A172 (cell line): Measurements from ENCODE around the gene MYL9. TPM values are rescaled to one million over a fixed set of nuclear protein-coding genes. Genes with fewer than 3 reads are reported as not detected.

Source experiments
- DNase-seq: peaks from one replicate; pipeline ENCODE4 v3.0.0-alpha.2; 2015; ENCODE audit warnings: low spot score
- total RNA-seq: library from RNA; depleted of rRNA; stranded (reverse); fragments of >200 nt; shearing (Covaris generic); gene quantifications from 2 replicates; pipeline ENCODE4 v1.2.3, GENCODE V29; 2014; rRNA removed

MYL9 gene
- total RNA-seq, 1 experiment from 2014 or later = 9.4 TPM

DNA sequence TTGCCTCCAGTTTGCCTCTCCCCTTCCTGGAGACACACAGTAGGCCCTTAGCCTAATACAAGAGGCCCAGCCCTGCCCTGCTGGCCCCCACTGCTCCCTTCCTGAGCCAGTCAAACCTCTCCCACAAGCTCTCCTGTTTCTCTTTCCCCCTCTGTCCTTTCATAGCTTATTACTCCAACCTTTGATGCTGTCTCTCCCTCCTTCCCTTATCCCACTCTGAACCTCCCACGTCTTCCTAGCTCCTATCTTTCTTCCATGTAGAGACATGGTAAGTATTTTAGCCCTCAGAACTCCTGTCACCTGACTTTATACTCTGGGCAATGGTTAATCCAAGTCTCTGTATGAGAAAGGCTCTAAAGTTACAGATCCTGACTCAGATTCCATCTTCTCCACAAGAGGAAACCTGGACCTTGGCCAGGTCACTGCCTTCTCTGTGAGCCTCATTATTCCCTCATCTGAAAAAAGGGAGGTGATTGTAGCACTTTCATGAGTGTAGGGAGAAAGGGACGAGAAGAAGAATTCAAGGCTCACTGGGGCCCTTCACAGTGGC is 38.8 kb downstream of the MYL9 start:
- DNase-seq = no peak

DNA sequence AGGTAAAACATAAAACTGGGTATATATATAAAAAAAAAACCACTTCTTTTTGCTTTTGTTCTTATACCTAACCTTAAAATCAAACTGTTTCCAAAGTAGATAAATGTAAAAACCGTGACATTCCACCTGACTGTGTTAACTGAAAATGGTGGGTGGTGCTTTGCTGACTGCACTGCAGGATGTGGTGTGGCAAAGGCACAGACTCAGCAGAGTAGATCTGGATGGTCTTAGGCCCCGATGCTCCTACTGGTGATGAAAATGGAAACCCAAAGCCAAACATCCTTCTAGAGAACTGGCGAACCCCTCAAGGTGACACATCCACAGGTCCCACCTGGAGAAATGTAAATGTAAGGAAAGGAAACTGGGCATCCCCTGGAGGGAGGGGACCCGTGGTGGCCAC is 41.0 kb downstream of the MYL9 start:
- no peak for DNase-seq

DNA sequence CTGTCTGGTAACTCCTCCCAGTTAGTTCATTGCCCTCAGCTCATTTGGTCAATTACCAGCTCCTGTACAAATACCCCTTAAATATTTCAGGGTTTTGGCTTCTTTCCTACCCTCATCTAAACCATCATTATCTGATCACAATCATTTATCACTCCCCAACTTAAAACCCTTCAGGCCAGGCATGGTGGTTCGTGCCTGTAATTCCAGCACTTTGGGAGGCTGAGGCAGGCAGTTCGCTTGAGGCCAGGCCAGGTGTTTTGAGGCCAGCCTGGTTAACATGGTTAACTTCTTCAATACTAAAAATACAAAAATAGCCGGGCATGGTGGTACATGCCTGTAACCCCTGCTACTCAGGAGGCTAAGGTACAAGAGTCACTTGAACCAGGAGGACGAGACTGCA is 41.5 kb downstream of the MYL9 start:
- no peak for DNase-seq

DNA sequence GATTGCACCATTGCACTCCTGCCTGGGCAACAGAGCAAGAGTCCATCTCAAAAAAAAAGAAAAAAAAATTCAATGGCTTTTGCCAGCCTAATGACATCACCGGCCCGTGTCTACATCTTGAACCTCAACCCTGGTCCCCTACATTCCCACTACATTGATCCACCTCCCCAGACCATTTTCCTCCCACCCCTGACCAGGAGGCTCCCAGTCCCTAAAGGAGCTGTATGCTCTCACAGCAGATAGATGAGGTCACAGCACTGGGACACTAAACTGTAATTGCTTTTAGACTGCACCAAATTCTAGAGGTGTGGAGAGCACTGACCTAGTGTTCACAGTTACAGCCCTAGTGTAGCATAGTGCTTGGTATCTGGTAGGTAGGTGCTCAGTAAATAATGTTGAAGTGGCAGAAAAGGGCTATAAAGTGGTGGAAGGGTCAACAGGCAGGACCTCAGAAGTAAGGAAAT is 42.7 kb downstream of the MYL9 start:
- no peak for DNase-seq

DNA sequence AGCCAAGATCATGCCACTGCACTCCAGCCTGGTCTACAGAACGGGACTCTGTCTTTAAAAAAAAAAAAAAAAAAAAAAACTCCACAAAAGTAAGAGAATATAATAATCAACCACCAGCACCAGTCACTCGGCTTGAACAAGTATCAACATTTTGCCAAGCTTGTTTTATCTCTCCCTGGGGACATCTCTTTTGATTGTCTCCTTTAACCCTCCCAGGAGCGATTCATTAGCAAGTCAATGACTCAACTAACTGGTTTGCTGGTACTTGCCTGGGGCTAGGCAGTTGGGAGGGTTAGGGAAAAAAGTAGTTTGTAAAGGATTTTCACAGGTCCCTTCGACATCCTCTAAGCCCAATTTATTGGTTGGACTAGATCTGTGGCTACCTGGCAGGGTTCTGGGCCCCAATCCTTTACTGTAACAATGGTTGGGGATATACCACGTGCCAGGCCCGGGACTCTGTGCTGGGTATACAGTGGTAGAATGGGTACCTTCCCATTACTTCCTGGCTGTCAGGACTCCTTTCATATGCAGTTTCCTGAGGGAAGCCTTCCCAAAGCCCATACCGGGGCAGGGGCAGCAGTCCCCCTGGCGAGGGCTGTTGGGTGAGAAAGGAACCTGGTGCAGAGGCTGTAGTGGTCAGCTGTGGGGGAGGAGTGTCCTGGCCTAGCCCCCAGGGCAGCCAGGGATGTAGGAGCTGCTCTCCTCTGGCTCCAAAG is 44.2 kb downstream of the MYL9 start:
- DNase-seq = peak; percentile 82

DNA sequence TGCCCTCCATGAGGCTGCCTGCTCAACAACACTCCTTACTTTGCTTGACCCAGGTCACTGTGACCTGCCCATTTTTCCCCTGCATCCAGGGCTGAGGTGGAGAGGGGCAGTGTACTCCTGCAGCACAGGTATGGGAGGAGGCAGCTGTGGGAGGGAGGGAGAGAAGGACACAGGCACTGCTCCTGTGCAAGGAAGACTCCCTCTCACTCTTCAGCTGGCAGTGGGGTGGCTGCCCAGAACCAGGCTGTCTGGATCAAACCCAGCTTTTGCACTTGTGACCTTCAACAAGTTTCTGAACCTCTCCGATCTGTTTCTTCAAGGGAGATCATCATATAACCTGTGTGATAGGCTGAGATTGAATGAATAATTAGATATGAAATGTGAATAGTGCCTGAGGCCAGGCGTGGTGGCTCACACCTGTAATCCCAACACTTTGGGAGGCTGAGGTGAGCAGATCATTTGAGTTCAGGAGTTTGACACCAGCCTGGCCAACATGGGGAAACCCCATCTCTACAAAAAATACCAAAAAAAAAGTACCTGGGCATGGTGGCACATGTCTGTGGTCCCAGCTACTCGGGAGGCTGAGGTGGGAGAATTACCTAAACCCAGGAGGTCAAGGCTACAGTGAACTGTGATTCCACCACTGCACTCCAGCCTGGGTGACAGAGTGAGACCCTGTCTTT is 46.2 kb downstream of the MYL9 start:
- DNase-seq = no peak

DNA sequence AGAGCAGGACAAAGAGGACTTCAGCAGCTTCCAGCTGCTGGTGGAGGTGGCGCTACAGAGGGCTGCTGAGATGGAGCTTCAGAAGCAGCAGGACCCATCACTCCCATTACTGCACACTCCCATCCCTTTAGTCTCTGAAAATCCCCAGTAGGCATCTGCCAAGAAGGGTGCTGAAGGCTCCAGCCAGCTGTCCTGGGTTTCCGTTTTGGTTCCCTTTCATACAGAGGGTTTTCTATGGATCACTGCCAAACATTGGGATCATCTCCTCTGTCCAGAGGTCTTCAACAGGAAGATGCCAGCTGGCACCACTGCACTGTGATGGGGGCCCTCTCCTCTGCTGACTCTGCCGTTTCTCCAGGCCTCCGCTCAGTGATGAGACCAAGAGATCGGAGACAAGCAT is 50.0 kb downstream of the MYL9 start:
- DNase-seq = no peak

DNA sequence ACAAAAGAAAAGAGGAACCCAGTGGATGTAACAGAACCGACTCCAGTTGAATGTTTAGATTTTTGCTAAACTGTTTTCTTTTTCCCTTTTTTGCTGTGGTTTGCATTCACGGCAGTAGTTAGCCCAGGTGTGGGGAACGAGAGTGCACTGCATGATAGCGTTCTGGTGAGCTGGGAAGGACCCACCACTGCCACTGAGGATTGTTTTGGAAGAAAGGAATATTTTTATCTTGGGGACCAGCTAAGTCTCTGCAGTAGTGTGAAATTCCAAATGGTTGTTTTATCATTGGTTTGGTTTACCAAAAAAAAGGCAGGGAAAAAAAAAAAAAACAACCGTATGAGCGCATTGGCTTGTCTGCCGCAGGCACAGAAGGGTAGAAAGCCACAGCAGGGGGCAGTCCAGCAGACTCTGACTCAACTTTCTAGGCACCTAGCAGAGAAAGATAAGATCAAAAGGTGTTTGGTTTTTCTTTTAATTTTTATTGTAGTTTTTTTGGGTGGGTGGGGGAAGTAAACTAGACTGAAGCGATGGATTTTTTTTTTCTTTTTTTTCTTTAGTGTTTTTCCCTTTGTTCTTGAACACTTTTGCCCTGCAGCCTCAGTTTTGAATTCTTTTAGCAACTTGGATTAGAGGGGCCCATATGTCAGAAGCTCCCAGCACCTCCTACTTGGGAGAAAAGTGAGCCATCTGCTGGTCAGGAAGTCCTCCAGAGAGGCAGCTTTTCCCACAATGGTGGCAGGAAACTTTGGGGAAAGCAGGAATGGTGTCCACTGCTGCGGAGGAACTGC is 50.7 kb downstream of the MYL9 start:
- DNase-seq = peak; percentile 62

DNA sequence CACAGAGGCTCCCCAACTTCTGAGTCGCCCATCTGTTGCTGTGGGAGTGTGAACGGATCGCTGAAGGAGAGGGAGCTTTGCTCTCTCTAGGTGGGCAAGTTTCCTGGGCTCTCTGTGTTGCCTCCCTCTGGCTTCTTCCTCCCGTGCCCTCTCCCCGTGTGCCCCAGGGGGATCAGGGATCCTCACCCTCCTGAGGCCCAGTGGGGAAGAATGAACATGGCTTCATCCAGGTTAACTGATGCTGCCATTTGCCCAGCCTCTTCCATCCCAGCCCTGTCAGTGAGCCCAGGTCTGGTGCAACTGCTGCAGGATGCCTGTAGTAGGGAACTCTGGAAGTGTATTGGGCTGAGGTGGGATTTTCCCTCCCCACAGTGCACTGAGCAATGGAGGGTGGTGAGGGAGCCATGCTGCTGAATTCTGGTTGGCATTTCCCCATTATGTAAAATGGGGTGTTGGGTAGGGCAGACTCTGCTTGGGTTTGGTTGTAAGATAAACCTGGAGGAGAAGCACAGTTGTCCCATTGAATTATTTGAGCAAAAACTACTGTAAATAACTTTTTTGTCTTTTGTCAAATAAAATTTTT is 52.1 kb downstream of the MYL9 start:
- no peak for DNase-seq

DNA sequence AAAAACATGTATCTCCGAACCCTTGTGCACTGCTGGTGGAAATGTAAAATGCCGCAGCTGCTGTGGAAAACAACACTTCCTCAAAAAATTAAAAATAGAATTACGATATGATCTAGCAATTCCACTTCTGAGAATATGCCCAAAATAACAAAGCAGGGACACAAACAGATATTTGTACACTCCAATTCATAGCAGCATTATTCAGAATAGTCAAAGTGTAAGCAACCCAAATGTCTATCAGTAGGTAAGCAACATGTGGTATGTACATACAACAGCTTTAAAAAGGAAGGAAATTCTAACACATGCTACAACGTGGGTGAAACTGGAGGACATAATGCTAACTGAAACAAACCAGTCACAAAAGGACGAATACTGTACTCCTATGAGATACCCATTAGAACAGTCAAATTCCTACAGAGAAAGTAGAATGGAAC is 58.6 kb downstream of the MYL9 start:
- DNase-seq = no peak

Other genes starting within 250 kb of the MYL9 start
- gene DLGAP4, start 235.2 kb upstream of the MYL9 start, total RNA-seq = 23.0 and 29.6 TPM in 2 replicates
- 23.7 and 32.6 TPM in 2 replicates for gene TGIF2, start 32.1 kb downstream of the MYL9 start, total RNA-seq
- gene RAB5IF, start 64.3 kb downstream of the MYL9 start, total RNA-seq = 338 and 339 TPM in 2 replicates
- 0.17 TPM in 1 of 2 replicates, not detected in the other for gene SLA2, start 104.7 kb downstream of the MYL9 start, total RNA-seq
- 49.7 and 54.6 TPM in 2 replicates for gene NDRG3, start 204.6 kb downstream of the MYL9 start, total RNA-seq
- gene DSN1, start 232.2 kb downstream of the MYL9 start, total RNA-seq = 59.7 and 66.7 TPM in 2 replicates